Gastrocnemius medialis (tissue), 4 donors: Measurements from ENCODE around the gene PHTF2.

Source experiments
- CTCF ChIP-seq, 5 experiments: fragments of 450-650 bp in 3 of 5; fragments of 200-600 bp in 2 of 5; sonication (generic) in 2 of 5; IDR thresholded peaks in 4 of 5; conservative IDR thresholded peaks in 1 of 5; 1 replicate in 4 of 5; 2 replicates in 1 of 5; pipeline ENCODE4 v1.5.1; 2016 to 2019; ENCODE audit warnings: antibody characterized with exemption in 5 of 5, mild to moderate bottlenecking in 3 of 5, moderate library complexity in 3 of 5
- POLR2A ChIP-seq, 2 donors: fragments of 450-650 bp; IDR thresholded peaks; one replicate each; pipeline ENCODE4 v1.6.1; 2017; ENCODE audit warnings: antibody characterized with exemption in 2 of 2, mild to moderate bottlenecking in 2 of 2, moderate library complexity in 2 of 2

GRCh38 chr7:77796960-77797359 lies 1.6 kb upstream of the PHTF2 start:
- no peak for TF ChIP-seq CTCF (IDR thresholded peaks at IDR 0.05 in 4 of 5, conservative IDR thresholded peaks at IDR 0.05 in 1 of 5)
- no peak for TF ChIP-seq POLR2A (IDR thresholded peaks at IDR 0.05)
